K562 (cell line): Measurements from ENCODE around the gene CASTOR1. TPM values are rescaled to one million over a fixed set of nuclear protein-coding genes. Genes with fewer than 3 reads are reported as not detected.
A peak's percentile ranks its signal among the peaks of the same experiment; 100 is the strongest.

ENCODE experiments used
- ATF1 ChIP-seq, 2 experiments: fragments of 450-650 bp in 1 of 2; IDR thresholded peaks; 2 replicates each; pipeline ENCODE4 v1.6.1; 2016; ENCODE audit warnings: missing compliant biosample characterization in 1 of 2, missing genetic modification characterization in 1 of 2
- CBX1 ChIP-seq: sonication (generic); IDR thresholded peaks from 2 replicates; pipeline ENCODE4 v1.6.1; 2016; ENCODE audit warnings: antibody characterized with exemption, low read depth, mild to moderate bottlenecking
- CC2D1A ChIP-seq: fragments of 450-650 bp; IDR thresholded peaks from 2 replicates; pipeline ENCODE4 v1.6.1; 2017; ENCODE audit warnings: mild to moderate bottlenecking
- CTBP1 ChIP-seq: fragments of 450-650 bp; IDR thresholded peaks from 2 replicates; pipeline ENCODE4 v1.6.1; 2016; ENCODE audit warnings: borderline replicate concordance
- DMBX1 ChIP-seq: fragments of 250-450 bp; sonication (Bioruptor Pico); IDR thresholded peaks from 2 replicates; pipeline ENCODE4 v1.8.0; 2022; ENCODE audit warnings: inconsistent platforms, mild to moderate bottlenecking, moderate library complexity, borderline replicate concordance
- FOXJ2 ChIP-seq: fragments of 200-800 bp; sonication (Bioruptor generic); IDR thresholded peaks from 2 replicates; pipeline ENCODE4 v1.6.1; 2016; ENCODE audit warnings: missing genetic modification characterization, missing compliant biosample characterization
- HDAC2 ChIP-seq: fragments of 450-650 bp; IDR thresholded peaks from 2 replicates; pipeline ENCODE4 v1.6.1; 2016; ENCODE audit warnings: mild to moderate bottlenecking
- HNRNPK ChIP-seq: fragments of 200-400 bp; formaldehyde crosslinking; IDR thresholded peaks from one replicate; pipeline ENCODE4 v1.6.1; 2018; ENCODE audit warnings: mild to moderate bottlenecking, low read depth, low read length; ENCODE audit not compliant: poor library complexity, severe bottlenecking
- NCOA6 ChIP-seq: fragments of 450-650 bp; IDR thresholded peaks from 2 replicates; pipeline ENCODE4 v1.6.1; 2017; ENCODE audit warnings: mild to moderate bottlenecking
- NR2C2 ChIP-seq, 2 experiments: fragments of 200-800 bp in 1 of 2; sonication (Bioruptor generic) in 1 of 2; sonication (generic) in 1 of 2; formaldehyde crosslinking in 1 of 2; IDR thresholded peaks; 2 replicates each; pipeline versions ENCODE4 v1.6.1 to v1.8.0; 2016 to 2022; ENCODE audit warnings: mild to moderate bottlenecking in 1 of 2, missing compliant biosample characterization in 1 of 2, missing genetic modification characterization in 1 of 2, missing genetic modification reagents in 1 of 2
- NR2F6 ChIP-seq: fragments of 450-650 bp; formaldehyde crosslinking; IDR thresholded peaks from 2 replicates; pipeline ENCODE4 v1.4.0; 2020; ENCODE audit warnings: mild to moderate bottlenecking
- RAD21 ChIP-seq, 2 experiments: fragments of 250-450 bp in 1 of 2; fragments of 450-650 bp in 1 of 2; sonication (Bioruptor Pico) in 1 of 2; formaldehyde crosslinking in 1 of 2; IDR thresholded peaks in 1 of 2; conservative IDR thresholded peaks in 1 of 2; 2 replicates each; pipeline versions ENCODE4 v1.4.0 to v1.8.0; 2020 to 2022; ENCODE audit warnings: mild to moderate bottlenecking in 2 of 2, moderate library complexity in 1 of 2
- RBM34 ChIP-seq: fragments of 200-400 bp; formaldehyde crosslinking; IDR thresholded peaks from 2 replicates; pipeline ENCODE4 v1.6.1; 2018; ENCODE audit warnings: low read length, borderline replicate concordance; ENCODE audit not compliant: insufficient read depth
- SPI1 ChIP-seq: IDR thresholded peaks from 2 replicates; pipeline ENCODE4 v1.6.1; 2011; ENCODE audit warnings: low read depth, low read length, control low read depth, borderline replicate concordance
- SRF ChIP-seq, 2 experiments: fragments of 250-450, 450-650 bp in 1 of 2; sonication (Bioruptor Pico) in 1 of 2; sonication (generic) in 1 of 2; formaldehyde crosslinking; IDR thresholded peaks; 2 replicates each; pipeline versions ENCODE4 v1.5.0 to v1.5.1; 2020 to 2022; ENCODE audit warnings: mild to moderate bottlenecking in 1 of 2, missing genetic modification reagents in 1 of 2
- TAL1 ChIP-seq: fragments of 450-650 bp; IDR thresholded peaks from 2 replicates; pipeline ENCODE4 v1.6.1; 2016; ENCODE audit warnings: mild to moderate bottlenecking
- TEAD4 ChIP-seq, 2 experiments: sonication (generic) in 1 of 2; formaldehyde crosslinking in 1 of 2; IDR thresholded peaks; 2 replicates each; pipeline versions ENCODE4 v1.6.1 to v1.8.0; 2012 to 2022; ENCODE audit warnings: borderline replicate concordance in 1 of 2, inconsistent platforms in 1 of 2, low read length in 1 of 2, mild to moderate bottlenecking in 1 of 2, missing genetic modification reagents in 1 of 2
- TFAP4 ChIP-seq: sonication (generic); formaldehyde crosslinking; IDR thresholded peaks from 2 replicates; pipeline ENCODE4 v1.8.0; 2022; ENCODE audit warnings: missing genetic modification reagents, mild to moderate bottlenecking, moderate library complexity, borderline replicate concordance
- TGIF2 ChIP-seq: sonication (generic); formaldehyde crosslinking; IDR thresholded peaks from 2 replicates; pipeline ENCODE4 v1.8.1; 2022; ENCODE audit warnings: mild to moderate bottlenecking, missing genetic modification reagents, moderate library complexity
- ZBTB7A ChIP-seq: IDR thresholded peaks from 2 replicates; pipeline ENCODE4 v1.6.1; 2011; ENCODE audit warnings: low read depth, mild to moderate bottlenecking, low read length, moderate library complexity, borderline replicate concordance; ENCODE audit not compliant: control insufficient read depth
- ZNF146 ChIP-seq: IDR thresholded peaks from one replicate; pipeline ENCODE4 v1.6.1; 2018; ENCODE audit warnings: missing compliant biosample characterization; ENCODE audit not compliant: unreplicated experiment
- ZNF518B ChIP-seq: fragments of 250-450 bp; sonication (Bioruptor Pico); IDR thresholded peaks from 2 replicates; pipeline ENCODE4 v1.5.0; 2021; ENCODE audit warnings: mild to moderate bottlenecking, moderate library complexity
- ZNF785 ChIP-seq: fragments of 250-450 bp; sonication (Bioruptor Pico); IDR thresholded peaks from 2 replicates; pipeline ENCODE4 v1.4.0; 2020; ENCODE audit warnings: mild to moderate bottlenecking
- ZZZ3 ChIP-seq: fragments of 450-650 bp; IDR thresholded peaks from 2 replicates; pipeline ENCODE4 v1.6.1; 2016; ENCODE audit warnings: antibody characterized with exemption, mild to moderate bottlenecking, moderate library complexity
- polyA plus RNA-seq, 8 experiments: library from polyadenylated mRNA; depleted of rRNA in 4 of 8; stranded (reverse) in 5 of 8; unstranded in 3 of 8; fragments of >200 nt; fragmentation: Nextera tagmentation in 2 of 8; fragmentation: Illumina TruSeq in 1 of 8; extraction: Ambion mirVana in 2 of 8; extraction: Trizol in 1 of 8; gene quantifications; 2 replicates each; pipeline versions ENCODE4 v1.2.1 to v1.2.3, GENCODE V29; 2011 to 2014; ENCODE audit warnings: inconsistent platforms in 1 of 8, missing spikeins in 1 of 8
- total RNA-seq, 7 experiments: library from RNA; depleted of rRNA in 6 of 7; stranded (reverse); fragments of >200 nt in 6 of 7; fragmentation: Illumina TruSeq in 2 of 7; extraction: Trizol in 2 of 7; gene quantifications; 2 replicates each; pipeline versions ENCODE4 v1.2.1 to v1.2.3, GENCODE V29; 2011 to 2021; ENCODE audit warnings: low replicate concordance in 1 of 7

CASTOR1 gene
- total and polyA plus RNA-seq, 9 of the 15 experiments (the other 6 are each of a cell fraction or from before 2014, with no cell fraction given), result 0.35 to 2.6 (median 1.1) TPM

DNA sequence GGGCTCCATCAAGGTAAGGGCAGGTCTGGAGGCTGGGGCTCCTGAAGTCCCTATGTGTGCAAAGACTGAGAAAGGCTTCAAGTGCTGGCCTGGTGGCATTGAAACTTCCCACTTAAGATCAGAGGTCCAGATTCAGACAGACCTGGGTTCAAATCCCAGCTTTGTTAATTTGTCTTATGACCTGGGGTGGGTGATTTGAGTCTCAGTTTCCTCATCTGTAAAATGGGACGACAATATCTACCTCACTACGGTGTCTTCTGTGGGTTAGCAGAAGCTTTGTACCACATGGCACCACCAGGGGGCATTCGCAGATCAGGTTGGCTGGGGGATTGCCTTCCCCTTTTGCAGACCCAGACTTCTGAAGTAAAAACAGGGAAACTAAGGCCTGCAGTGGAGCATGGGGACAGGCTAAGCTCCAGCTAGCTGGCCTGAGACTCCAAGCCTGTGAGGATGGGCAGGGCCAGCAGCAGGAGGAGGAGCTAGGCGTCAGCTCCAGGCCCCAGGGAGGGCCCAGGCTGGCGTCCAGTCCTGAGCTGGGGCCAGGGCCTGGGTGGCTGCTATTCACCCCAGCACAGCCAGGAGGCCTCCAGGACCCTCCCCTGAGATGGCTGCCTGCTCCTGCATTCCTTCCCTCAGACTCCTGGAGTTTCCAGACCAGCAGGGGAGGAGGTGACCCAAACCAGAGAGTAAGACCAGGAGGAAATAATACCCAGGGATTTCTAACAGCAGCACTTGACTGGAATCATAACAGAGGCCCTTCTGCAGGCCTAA, 1.5 kb downstream of the CASTOR1 start (continued):
- TF ChIP-seq SPI1 (peak; percentile 59), ZNF146 (CRISPR knock-in tag) (no peak), NR2F6 (no peak), RAD21 (CRISPR knock-in tag; conservative IDR thresholded peaks at IDR 0.05 in 1 of 2, IDR thresholded peaks at IDR 0.05 in 1 of 2) (peak; percentile 61 to 88), ZZZ3 (no peak), TAL1 (no peak), CTBP1 (peak; percentile 24; the same call in 1 of the 2 replicates), ZNF785 (CRISPR knock-in tag) (no peak), RBM34 (no peak), NR2C2 (CRISPR knock-in tag; IDR thresholded peaks at IDR 0.05) (no peak), NR2C2 (tag; IDR thresholded peaks at IDR 0.05) (no peak), ATF1 (CRISPR knock-in tag; IDR thresholded peaks at IDR 0.05) (no peak), ATF1 (tag; IDR thresholded peaks at IDR 0.05) (peak; percentile 46), FOXJ2 (tag) (no peak), SRF (CRISPR knock-in tag; IDR thresholded peaks at IDR 0.05) (0 out of 4 replicates have a peak, but pooled peaks of 1 of the 2 experiments have one; percentile 27), TGIF2 (CRISPR knock-in tag) (no peak), CBX1 (peak; percentile 96; the same call in 1 of the 2 replicates), NCOA6 (no peak), ZNF518B (CRISPR knock-in tag) (no peak), DMBX1 (CRISPR knock-in tag) (0 out of 2 replicates have a peak, but pooled peaks have one; percentile 46), HNRNPK (no peak), ZBTB7A (peak; percentile 75; the same call in 1 of the 2 replicates), TEAD4 (IDR thresholded peaks at IDR 0.05; ENCODE audit: low read length) (no peak), TEAD4 (CRISPR knock-in tag; IDR thresholded peaks at IDR 0.05; ENCODE audit: borderline replicate concordance) (no peak), HDAC2 (peak; percentile 94), TFAP4 (CRISPR knock-in tag) (peak; percentile 32; the same call in 1 of the 2 replicates), CC2D1A (peak; percentile 56; the same call in 1 of the 2 replicates)
